ENCODE results near the gene NDUFAF2.

GRCh38 chr5:61171479-61171878 is 226.5 kb downstream of the NDUFAF2 start:
- TF ChIP-seq CTCF (IDR thresholded peaks at IDR 0.05; ENCODE audit: insufficient read depth, low read depth, low read length), result no peak
- TF ChIP-seq EZH2 (IDR thresholded peaks at IDR 0.05; ENCODE audit: insufficient read depth, low read length), result no peak
